BJ (cell line): ENCODE results near the gene DYNLT5. TPM values are rescaled to one million over a fixed set of nuclear protein-coding genes. Genes with fewer than 3 reads are reported as not detected.

Experiments used
- CTCF ChIA-PET: fragments of 350-600 bp; formaldehyde crosslinking; extraction: SDS; loops from one replicate; lab custom pipeline; 2021; ENCODE audit warnings: antibody characterized with exemption, inconsistent platforms; lab: Yijun Ruan, JAX
- POLR2A ChIA-PET: fragments of 300-600 bp; sonication (Branson Sonifier 250); formaldehyde crosslinking; extraction: SDS; loops from one replicate; lab custom pipeline; 2021; ENCODE audit warnings: antibody characterized with exemption; lab: Charles Lee
- DNase-seq: peaks from one replicate; pipeline ENCODE4 v3.0.0-alpha.2; 2011; ENCODE audit warnings: low read depth
- H3K27me3 ChIP-seq: 2 replicates; pipeline ENCODE4 v1.6.0; 2011; ENCODE audit warnings: low read length; ENCODE audit not compliant: control insufficient read depth, insufficient read depth
- H3K36me3 ChIP-seq: 2 replicates; pipeline ENCODE4 v1.5.1; 2011; ENCODE audit warnings: low read length; ENCODE audit not compliant: control insufficient read depth, insufficient read depth
- H3K4me3 ChIP-seq: 2 replicates; pipeline ENCODE4 v1.5.1; 2011; ENCODE audit warnings: low read depth, mild to moderate bottlenecking, control low read depth, low read length
- polyA plus RNA-seq: library from polyadenylated mRNA; depleted of rRNA; stranded (reverse); fragments of >200 nt; gene quantifications from 2 replicates; pipeline ENCODE4 v1.2.3, GENCODE V29; 2011
- TF ChIP-seq, protein P1 (sequence below): IDR thresholded peaks from 2 replicates; pipeline ENCODE4 v1.5.1; 2011; ENCODE audit warnings: low read depth, mild to moderate bottlenecking, control low read depth, inconsistent platforms, low read length, moderate library complexity; ENCODE audit not compliant: insufficient read depth

The DYNLT5 gene
- polyA plus RNA-seq, 1 experiment, result 0.52 TPM

DNA sequence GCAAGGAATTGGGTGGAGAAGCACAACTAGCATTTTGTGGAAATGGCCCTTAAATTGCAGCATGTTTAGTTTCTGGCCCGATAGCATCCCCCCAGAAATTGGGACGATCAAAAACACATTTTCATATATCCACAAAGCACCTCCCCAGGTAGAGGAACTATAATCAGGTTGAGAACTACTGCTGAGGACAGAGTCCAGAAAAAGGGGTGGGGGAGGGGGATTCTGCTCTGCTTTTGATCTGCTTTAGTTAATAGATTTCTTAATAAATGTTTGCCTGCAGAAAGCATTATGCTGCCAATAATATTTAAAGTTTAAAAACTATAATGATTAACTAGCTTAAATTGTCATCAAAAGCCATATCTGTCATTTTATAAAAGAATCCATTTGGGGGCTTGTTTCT lies 14.4 kb upstream of the DYNLT5 start:
- ChIA-PET POLR2A (no interaction called here), CTCF (interaction anchor here (2.4 kb wide), 1 partner anchor 12 kb away, joined by 7 read pairs; no protein-coding TSS in a partner anchor)
- H3K36me3 ChIP-seq, result peaks cover 3% of the 10 kb centered on the region; the same call in 1 of the 2 replicates
- H3K4me3 ChIP-seq, result no peak overlapping the region
- TF ChIP-seq, protein P1, sequence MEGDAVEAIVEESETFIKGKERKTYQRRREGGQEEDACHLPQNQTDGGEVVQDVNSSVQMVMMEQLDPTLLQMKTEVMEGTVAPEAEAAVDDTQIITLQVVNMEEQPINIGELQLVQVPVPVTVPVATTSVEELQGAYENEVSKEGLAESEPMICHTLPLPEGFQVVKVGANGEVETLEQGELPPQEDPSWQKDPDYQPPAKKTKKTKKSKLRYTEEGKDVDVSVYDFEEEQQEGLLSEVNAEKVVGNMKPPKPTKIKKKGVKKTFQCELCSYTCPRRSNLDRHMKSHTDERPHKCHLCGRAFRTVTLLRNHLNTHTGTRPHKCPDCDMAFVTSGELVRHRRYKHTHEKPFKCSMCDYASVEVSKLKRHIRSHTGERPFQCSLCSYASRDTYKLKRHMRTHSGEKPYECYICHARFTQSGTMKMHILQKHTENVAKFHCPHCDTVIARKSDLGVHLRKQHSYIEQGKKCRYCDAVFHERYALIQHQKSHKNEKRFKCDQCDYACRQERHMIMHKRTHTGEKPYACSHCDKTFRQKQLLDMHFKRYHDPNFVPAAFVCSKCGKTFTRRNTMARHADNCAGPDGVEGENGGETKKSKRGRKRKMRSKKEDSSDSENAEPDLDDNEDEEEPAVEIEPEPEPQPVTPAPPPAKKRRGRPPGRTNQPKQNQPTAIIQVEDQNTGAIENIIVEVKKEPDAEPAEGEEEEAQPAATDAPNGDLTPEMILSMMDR, result no peak
- no peaks in the 10 kb centered on the region for H3K27me3 ChIP-seq
- DNase-seq, result no peak

DNA sequence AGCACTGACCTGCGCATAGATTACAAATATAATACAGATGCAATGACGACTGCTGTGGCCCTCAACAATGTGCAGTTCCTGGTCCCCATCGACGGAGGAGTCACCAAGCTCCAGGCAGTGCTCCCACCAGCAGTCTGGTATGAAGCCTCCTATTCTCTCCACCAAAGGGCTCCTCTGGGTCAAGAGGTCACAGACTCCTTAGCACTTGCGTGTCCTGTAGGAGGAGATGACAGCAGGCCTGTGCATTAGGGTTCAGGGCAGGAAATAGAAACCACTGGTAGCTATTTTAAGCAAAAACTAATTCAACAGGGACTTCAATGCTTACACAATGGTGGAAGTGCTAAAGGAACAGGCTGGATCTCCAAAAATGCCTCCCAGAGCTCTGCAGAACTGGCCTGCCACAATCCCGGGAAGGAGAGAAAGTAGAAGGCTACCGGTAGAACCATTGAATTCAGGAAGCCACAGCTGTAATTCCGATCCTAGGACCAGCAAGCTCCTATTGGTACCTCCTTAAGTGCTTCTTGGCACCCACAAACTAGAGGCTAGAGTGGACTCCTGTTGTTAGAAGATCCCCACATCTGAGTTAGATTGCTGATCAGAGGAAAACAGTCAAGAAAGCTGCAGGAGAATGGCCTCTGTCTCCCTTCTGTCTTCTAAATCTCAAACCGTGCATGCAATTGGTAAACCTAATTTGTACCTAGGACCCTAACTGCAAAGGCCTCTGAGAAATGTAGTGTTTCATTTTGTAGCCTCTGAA lies 12.7 kb upstream of the DYNLT5 start:
- POLR2A ChIA-PET, result no interaction called here
- no peaks in the 10 kb centered on the region for H3K27me3 ChIP-seq
- DNase-seq, result no peak
- TF ChIP-seq, protein P1, result no peak
- no peak overlapping the region for H3K4me3 ChIP-seq
- CTCF ChIA-PET, result interaction anchor here (0.8 kb wide), 1 partner anchor 8 kb away, joined by 3 read pairs; no protein-coding TSS in a partner anchor
- peaks cover 3% of the 10 kb centered on the region; the same call in 1 of the 2 replicates for H3K36me3 ChIP-seq

DNA sequence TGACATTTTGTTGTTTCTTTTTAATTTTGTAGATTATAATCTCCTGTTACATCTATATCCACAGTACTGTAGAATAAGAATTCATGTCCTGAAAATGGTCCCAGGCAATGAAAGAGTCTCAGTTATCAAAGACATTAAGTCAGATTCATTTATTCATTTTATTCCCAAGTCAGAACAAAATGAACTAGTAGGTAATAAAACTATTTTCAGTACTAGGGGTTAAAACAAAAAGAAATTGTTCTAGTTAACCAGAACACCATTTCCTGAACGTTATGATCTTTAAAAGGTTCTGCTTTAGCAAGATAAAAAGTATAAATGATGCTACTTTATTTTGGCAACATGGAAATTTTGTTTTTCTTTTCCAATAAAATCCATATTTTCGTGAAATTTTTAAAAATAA lies 6.8 kb upstream of the DYNLT5 start:
- Histone ChIP-seq H3K36me3 (no peaks in the 10 kb centered on the region), H3K27me3 (no peaks in the 10 kb centered on the region), H3K4me3 (no peak overlapping the region)
- ChIA-PET CTCF (interaction anchor here (1.0 to 1.1 kb wide), 2 partner anchors 13 to 20 kb away, joined by 3 to 5 read pairs; no protein-coding TSS in a partner anchor), POLR2A (no interaction called here)
- no peak for DNase-seq
- TF ChIP-seq, protein P1, result no peak

DNA sequence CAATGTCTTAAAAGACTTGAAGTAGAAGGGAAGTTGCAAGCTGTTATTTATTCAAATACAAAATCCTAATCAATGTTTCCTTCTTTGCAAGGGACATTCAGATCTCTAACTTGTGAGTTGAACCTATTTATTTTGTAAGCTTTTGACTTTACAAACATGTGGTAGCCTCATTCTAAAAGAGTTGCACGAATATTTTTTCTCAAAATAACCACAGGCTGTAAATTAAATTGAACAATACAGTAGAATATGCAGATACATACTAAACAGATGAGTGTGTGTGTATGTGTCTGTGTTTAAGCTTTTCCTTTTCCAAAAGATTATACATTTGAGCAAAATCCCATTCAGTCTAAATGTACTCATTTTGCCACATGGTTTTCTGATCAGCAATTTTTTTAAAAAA lies 4.8 kb upstream of the DYNLT5 start:
- H3K36me3 ChIP-seq, result no peaks in the 10 kb centered on the region
- DNase-seq, result peak; percentile 47
- POLR2A ChIA-PET, result no interaction called here
- no peaks in the 10 kb centered on the region for H3K27me3 ChIP-seq
- CTCF ChIA-PET, result interaction anchor here (0.8 to 2.4 kb wide), 3 partner anchors 8 to 301 kb away, joined by 3 to 5 read pairs (median 5); no protein-coding TSS in a partner anchor
- TF ChIP-seq, protein P1, result no peak
- H3K4me3 ChIP-seq, result no peak overlapping the region

DNA sequence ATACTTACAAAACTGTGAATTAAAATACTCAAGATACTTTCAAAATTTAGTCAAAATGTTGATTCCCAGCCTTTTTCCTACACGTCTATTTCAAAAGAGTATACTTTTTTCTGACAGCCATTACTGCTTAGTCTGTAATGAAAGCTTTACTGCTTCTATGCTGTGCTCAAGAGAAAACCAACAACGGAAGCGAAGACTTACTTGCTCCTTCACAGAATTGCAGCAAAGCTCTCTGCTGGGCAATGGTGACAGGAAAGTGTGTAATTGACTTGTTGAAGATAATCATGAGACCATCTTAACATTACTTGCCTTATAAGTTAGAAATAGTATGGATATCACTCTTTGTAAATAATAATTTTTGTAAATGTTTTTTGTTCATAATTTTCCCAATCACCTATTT lies 1.7 kb upstream of the DYNLT5 start:
- Histone ChIP-seq H3K36me3 (no peaks in the 10 kb centered on the region), H3K4me3 (no peak overlapping the region), H3K27me3 (no peaks in the 10 kb centered on the region)
- TF ChIP-seq, protein P1, result no peak
- DNase-seq, result no peak
- POLR2A ChIA-PET, result no interaction called here
- CTCF ChIA-PET, result no interaction called here
